ENCODE data around the gene OLFM1.
"Not testable (repeated sequence)": the region's sequence is repeated elsewhere in the genome, so short reads cannot be mapped to it uniquely, and the experiment has no call there.

Gene OLFM1

DNA sequence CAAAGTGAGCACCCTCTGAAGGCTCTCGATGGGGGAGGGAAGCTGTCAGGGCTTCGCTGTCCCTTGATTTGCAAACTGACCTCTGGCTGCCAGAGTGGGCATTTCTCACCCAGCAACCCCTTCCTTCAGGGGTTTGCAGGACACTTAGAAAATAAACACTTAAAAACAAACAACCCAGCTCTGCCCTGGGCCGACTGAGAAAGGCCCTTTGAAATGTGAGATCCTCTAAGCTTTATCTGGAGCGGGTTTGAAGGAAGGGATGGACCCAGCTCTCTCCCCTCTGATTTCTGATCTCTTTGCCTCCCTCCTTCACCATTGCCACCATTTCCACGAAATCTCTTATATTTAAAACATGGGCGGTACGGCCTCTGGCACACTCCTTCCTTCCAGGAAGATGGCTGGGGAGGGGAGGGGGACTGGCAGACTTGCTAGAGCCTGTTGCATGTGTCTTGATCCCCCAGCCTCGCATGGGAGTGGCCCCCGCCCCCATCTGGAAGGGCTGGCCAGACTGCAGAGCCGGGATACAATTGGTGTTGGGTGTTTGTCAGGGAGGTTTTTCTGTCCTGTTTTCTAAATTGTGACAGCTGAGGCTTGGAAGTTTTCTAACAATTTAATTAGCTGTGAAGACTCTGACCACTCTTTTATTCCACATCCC, 20.2 kb downstream of the OLFM1 start:
- DNase-seq (ENCODE audit: low spot score): no peak

DNA sequence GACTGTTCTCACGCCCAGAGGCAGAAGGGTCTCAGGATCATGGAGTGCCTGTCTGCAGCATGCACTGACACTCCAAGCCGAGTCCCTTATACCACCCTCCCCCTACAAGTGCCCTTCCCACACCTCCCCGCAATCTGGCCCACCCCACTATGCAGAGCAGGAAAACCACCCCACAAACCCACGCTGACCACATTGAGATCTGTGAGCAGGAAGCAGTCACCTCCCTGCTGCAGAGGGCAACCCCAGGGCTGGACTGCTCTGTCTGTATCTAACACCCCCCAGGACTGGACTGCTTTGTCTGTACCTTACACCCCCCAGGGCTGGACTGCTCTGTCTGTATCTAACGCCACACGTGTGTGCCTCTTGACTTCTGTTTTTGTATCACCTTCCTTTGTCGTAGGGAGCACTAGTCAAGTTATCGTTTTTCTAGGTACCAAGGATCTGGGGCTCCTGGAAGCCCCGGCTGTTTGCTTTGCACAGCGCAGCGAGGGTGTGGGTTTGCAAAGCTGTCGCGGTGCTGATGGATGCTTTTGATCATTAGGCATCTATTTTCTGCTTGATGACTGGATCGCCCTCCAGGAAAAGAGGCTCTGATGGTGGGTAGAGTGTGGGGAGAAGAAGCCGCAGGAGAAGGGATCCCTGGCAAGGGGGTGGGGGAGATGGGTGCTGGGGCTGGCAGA, 21.5 kb downstream of the OLFM1 start:
- DNase-seq (ENCODE audit: low spot score): no peak

DNA sequence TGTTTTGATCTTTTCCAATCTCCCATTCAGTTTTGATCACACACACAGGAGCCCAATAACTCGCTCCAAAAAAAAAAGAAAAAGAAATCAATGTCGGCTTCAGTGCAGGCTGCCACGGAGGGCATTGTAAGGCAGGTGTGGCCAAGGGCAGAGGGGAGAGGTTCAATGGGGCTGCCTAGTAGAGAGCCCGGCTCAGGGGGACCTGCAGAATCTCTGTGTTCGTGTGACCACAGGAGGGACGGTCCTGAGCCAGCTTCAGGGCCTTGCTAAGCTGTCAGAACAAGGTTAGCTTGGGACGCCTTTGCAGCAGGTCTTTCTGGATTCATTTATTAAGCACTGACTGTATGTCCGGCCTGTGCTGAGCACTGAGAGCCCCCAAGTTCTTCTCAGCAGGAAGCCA, 22.2 kb downstream of the OLFM1 start:
- no peak for DNase-seq (ENCODE audit: low spot score)

DNA sequence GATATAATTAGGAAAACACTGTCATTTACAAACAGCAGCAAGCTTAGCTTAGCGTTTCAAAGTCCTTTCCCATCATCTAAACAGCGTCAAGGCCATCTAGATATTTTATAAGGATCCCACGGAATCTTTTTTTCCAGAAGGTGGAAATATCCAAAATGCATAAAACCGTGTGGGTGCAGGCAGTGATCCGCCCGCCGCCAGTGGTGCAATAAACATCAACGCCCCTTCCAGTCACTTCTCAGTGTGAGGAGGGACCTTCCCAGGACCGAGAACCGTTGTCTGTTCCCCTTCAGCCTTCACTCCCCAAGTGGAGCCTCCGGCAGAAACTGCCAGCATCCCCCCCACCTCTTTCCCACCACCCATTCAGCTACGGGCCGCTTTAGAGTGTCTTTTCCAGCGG, 22.9 kb downstream of the OLFM1 start:
- no peak for DNase-seq (ENCODE audit: low spot score)

DNA sequence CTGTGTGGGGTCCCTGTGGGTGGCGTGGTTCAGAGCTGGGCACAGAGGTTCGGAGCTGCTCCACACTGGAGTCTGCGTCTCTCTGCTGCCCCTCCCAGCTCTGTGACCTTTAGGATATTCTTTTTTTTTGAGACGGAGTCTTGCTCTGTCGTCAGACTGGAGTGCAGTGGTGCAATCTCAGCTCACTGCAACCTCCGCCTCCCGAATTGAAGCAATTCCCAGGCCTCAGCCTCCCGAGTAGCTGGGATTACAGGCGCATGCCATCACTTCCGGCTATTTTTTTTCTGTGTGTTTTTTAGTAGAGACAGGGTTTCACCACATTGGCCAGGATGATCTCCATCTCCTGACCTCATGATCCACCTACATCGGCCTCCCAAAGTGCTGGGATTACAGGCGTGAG, 24.1 kb downstream of the OLFM1 start:
- DNase-seq (ENCODE audit: low spot score): not testable (repeated sequence)

DNA sequence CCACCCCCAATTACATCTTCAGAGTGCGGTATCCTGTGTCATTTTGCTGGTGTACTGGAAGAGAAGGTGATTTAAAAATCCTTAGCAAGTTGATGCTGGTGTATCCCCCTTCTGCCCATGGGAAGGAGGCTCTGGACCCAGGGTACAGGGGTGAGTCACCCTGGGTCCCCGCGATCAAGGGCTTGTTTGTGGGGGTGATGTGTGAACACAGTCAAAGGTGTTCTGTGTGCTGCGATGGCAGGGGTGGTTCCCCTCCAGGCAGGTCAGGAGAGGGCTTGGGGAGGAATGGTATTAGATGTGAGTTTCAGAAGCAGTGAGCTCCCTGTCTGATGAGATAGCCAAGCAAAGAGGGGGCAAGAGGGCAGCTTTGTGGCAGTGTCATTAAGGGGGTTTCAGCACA, 28.9 kb downstream of the OLFM1 start:
- DNase-seq (ENCODE audit: low spot score): no peak

DNA sequence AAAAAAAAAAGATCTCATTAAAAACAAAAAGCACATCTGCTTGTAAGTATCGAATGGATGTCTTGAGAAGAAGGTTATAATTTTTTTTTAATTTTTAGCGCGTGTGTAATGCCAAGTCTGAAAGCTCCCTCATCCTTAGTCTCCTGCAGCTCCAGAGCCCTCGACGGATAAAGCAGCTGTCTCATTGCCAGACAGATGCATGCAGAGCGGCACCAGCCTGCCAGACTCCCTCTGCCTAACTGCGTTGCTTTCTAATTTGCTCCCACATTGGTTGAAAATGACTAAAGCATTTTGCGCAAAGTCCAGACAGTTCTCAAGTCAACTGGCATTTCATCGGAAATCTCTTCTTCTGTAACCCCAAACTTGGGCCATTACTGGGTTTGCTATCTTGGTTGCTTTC, 29.4 kb downstream of the OLFM1 start:
- DNase-seq (ENCODE audit: low spot score): no peak

DNA sequence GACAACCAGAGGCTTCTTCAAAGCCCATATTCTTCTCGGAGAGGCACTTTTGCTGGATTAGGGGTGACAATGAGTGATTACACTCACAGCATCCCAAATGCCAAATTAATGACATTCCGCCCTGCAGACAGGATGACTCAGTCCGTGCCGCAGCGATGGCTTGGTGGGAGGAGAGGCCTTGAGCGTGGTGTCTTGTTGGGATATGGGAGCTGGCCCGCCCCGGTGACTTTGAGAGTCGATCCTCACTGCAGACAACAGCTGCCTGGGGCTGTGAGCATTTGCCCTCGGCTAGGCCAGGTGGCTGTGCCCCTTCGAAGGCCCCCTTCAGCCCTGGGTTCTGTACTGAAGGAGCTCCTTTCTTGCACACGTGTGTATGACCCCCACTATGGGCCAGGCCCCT, 29.8 kb downstream of the OLFM1 start:
- no peak for DNase-seq (ENCODE audit: low spot score)

DNA sequence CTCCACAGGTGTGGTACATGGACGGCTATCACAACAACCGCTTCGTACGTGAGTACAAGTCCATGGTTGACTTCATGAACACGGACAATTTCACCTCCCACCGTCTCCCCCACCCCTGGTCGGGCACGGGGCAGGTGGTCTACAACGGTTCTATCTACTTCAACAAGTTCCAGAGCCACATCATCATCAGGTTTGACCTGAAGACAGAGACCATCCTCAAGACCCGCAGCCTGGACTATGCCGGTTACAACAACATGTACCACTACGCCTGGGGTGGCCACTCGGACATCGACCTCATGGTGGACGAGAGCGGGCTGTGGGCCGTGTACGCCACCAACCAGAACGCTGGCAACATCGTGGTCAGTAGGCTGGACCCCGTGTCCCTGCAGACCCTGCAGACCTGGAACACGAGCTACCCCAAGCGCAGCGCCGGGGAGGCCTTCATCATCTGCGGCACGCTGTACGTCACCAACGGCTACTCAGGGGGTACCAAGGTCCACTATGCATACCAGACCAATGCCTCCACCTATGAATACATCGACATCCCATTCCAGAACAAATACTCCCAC, 32.1 kb downstream of the OLFM1 start:
- no peak for DNase-seq (ENCODE audit: low spot score)

DNA sequence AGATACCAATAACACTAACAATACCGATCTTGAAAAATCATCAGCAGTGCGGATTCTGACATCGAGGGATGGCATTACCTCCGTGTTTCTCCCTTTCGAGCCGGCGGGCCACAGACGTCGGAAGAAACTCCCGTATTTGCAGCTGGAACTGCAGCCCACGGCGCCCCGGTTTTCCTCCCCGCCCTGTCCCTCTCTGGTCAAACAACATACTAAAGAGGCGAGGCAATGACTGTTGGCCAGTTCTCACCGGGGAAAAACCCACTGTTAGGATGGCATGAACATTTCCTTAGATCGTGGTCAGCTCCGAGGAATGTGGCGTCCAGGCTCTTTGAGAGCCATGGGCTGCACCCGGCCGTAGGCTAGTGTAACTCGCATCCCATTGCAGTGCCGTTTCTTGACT, 32.8 kb downstream of the OLFM1 start:
- DNase-seq (ENCODE audit: low spot score): no peak

DNA sequence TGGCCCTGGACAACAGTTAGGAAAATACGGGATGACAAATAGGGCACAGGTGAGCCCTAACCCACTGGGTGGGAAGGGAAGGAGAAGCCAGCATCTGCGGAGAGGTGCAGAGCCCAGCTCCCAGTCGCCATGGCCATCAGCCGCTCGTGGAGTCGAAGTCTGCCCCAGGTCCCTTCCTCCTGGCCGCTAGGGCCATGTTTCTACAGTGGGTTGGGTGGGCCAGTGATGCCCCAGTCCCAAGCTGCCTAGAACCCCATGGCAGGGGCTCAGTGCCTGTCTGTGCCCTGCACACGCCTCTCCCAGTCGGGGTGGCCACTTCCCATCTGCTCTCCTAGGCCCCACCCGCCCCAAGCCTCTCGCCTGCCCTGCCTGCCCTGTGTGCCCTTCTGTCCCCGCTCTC, 34.8 kb downstream of the OLFM1 start:
- no peak for DNase-seq (ENCODE audit: low spot score)

DNA sequence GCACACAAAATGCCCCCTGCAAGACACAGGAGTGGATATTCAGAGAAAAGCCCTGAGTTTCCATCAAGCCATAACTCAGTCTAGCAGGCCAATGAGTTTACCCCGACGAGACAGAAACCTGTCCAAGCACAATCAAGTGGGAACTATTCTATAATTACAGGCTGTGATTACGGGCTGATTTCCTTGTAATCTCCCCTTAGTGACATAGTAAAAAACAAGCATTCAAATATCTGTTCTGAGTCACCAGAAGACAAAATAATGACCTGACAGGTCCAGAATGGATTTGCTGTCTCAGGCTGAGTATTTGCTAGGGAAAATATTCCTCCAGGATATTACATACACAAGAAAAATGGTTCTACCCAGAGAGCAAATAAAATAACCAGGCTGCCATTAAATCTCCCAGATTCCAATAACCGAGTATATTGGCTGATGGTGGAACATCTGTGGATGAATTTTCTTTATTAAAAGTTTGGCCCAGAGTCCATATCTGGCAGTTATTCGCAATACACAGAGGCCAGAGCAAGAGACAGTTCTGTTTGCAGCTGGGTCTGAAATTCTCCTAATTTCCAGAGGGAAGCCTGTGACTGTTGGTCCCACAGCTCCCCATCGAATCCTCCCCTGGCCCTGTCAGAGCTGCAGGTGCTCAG, 35.8 kb downstream of the OLFM1 start:
- DNase-seq (ENCODE audit: low spot score): no peak

DNA sequence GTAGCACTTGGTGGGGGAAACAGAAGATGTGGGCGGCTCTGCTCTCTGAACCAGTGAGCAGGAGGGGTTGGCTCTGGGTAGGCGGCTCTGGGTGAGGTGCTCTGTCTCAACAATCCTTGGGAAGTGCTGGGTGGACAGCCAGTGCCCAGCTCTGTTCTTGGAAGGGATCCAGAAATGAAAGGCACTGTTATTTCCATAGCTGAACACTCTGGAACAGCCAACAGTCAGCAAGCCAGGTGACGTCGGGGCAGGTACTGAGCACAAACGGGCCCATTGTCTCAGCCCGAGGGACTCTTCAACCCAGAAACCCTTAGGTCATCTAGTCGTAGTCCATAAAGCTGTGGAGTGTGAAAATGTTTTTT, 36.3 kb downstream of the OLFM1 start:
- DNase-seq (ENCODE audit: low spot score): no peak

DNA sequence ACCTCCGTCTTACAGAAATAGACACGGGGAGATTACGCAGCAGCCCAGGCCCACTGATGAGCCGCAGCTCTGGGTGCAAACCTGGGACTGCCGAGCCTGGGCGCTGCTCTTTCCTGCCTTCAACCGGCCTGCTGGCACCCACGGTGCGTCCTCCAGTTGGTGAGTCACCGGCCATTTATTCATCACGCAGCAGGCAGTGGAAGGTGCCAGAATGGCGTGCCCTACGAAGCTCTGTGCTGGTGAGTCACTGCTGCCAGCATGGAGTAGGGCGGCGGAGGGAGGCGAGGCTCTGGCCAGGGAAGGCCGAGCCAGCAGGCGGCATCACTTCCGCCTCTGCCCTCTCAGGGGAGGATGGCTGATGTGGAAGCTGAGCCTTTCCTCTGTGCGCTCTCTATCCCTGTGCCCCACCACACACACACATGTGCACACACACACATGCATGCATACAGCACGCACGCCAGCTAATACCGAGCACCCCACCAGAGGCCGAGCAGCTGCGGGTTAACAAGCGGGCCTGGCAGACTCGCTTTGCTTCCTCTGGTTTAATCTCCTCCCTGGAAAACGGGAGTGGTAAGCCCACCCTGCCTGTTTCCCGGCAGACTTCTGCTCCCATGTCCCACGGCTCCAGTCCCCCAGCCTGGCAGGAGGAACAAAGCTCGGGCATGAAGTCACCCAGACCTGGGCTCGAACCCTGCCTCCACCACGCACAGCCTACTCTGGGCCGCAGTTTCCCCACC, 39.2 kb downstream of the OLFM1 start:
- no peak for DNase-seq (ENCODE audit: low spot score)

DNA sequence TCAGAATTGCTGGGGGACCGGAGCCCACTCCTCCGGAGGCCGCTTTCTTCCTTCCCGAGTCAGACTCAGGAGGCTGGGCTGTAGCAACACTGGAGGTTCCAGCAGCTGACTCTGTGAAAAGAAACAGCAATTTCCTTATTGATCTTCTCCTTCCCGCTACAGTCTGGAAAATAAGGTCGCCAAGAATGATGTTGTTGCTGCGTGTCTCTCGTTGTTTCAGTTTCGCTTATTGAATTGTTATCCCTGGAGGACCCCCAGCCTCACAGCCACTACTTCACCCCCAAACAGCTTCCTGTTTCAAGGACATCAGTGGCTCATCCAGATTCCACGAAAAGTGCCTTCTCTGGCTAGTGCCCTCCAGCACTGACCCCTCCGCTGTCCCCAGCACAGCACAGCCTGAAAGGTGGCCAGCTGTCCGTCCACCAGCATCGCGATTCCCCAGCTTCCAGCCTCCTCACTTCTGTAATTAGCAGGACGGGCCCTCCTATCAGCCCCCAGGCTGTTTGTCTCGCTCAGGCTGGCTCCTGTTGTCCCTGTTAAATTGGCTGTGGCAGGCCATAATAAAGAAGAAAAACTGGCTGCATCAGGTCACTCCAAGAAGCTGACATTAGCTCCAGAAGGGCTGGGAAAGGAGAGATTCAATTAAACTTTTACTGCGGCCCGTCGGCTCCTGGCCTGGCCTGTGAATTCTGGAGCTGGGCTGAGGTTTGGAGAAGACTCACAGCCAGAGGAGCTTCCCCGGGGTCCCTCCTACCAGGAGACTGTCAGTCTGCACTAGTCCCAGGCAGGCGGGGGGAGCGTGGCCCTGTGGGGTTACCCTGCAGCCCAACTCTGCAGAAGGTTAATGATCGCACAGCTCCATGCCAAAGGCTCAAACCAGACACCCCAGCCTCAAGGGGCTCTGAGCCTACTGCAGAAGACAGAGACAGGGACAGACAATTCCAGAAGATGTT, 40.5 kb downstream of the OLFM1 start:
- DNase-seq (ENCODE audit: low spot score): no peak

DNA sequence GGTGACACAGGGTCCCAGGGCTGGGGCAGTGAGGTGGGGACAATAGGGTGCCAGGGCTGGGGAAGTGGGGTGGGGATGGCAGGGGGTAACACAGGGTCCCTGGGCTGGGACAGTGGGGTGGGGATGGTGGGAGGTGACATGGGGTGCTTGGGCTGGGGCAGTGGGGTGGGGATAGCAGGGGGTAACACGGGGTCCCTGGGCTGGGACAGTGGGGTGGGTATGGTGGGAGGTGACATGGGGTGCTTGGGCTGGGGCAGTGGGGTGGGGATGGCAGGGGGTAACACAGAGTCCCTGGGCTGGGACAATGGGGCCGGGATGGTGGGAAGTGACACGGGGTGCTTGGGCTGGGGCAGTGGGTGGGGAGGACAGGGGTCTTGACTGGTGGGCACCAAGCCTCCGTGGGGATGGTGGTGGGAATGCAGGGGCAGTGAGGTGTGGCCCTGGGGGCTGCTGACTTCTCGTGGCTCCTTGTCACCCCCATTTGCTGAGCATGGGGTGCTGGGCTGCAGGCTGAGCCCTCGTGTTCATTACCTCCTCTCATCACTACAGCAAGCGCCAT, 41.7 kb downstream of the OLFM1 start:
- DNase-seq (ENCODE audit: low spot score): no peak

DNA sequence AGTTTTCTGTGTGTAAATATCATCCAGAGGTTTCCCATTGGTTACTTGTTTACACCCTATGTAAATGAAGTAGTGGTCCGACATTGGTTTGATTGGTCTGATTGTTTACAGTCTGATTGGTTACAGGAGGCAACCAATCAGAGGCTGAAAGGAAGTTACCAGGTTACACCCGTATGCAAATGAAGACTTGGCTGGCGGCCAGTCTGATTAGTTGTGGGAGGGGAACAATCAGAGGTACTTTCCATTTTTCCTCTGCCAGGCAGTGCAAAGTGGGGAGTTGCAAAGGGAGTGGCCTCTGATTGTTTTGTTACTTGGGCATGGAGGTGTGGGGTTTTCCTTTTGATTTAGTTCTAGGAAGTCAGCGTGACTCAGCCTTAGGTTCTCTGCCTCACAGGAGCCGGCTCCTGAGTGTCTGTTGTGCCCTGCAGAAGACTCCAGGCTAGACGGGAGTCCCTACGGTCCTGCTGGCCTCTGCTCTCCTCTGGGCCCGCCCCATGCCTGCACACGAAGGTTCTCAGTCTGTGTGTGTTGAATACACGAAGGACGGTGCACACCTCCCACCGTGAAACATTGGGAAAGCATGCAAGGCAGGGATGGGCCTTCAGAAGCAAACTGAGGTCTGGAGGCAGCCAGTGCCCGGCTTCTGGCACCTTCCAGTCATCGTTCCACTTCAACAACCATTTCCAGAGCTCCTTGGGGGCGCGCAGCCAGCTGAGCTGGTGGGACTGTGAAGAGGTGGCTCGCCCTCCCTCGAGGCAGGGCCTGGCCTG, 42.9 kb downstream of the OLFM1 start:
- DNase-seq (ENCODE audit: low spot score): no peak

DNA sequence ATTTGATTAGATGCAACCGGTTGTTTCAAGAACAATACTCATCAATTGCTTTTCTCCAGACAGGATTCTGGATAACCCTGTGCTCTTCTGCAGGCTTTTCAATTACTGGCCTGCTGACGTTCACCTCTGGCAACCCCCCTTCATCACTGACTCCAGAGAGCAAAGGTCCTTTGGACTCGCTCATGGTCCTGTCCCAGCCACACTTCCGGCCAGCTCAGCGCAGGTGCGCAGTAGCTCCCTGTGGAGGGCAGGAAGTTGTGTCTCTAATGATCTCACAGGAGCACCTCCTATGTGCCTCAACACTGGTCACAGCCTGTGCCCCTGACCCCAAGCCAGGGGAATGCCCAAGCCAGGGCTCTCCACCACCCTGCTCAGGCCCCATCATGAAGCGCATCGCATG, 44.0 kb downstream of the OLFM1 start:
- DNase-seq (ENCODE audit: low spot score): no peak

DNA sequence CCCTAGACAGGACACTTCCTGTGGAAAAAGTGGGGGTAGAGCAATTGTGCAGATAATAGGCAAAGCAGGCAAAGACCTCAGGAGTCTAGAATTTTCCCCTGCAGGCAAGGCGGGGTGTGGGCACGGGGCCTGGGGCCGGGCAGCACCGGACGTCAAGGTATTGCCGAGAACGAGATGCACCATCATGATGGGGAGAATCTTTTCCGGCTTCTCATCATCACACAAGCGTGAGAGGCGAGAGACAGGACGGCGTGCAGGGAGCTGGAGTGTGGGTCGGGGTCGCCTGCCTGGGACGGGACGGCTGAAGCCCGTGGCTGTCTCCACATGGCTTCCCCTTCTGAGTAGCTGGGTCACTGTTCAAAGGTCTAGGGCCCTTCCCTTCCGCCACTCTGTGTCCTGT, 44.5 kb downstream of the OLFM1 start:
- no peak for DNase-seq (ENCODE audit: low spot score)

DNA sequence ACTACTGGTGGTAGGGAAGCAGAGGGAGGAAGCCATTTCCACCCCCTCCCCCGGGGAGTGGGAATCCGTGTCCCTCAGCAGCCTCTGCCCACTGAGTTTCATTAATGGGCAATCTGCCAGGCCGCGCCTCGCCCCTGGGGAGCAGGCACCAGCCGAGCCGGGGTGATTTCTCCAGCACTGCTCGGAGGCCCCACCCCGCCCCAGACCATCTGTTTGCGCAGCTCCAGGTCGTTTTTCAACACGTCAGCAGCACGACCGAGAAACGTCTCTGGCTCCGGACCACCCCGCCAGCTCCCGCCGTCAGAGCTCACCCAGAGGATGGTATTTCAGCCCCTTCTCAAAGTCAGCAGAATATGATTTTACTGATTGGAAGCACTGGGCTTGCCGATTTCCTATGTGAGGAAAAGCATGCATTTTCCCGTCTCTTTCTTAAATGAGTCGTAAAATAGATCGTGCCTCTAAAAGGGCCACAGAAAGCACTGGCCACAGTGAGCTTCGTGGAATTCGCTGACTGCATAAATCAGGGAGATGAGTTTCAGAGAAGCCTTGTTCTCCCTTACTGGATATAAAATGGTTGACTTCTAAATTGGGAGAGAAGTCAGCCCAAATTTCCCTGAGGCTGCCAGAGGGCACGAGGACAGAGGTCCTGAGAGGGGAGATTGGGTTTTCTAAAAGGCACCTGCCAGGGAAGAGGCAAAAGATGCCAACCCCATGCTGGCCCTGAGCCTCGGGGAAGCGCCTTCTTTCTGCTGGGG, 47.0 kb downstream of the OLFM1 start:
- peak; percentile 86 for DNase-seq (ENCODE audit: low spot score)

Data from D341Med (cell line).